KMS-11 (cell line): Measurements from ENCODE around the gene NCKIPSD.

ENCODE experiments used
- H2AFZ ChIP-seq: fragments of 200-600 bp; sonication (generic); 2 replicates; pipeline ENCODE4 v1.6.1; 2016; ENCODE audit warnings: antibody characterized with exemption, mixed run types, low read depth
- H3K27ac ChIP-seq: fragments of 200-600 bp; sonication (generic); 2 replicates; pipeline ENCODE4 v1.6.1; 2016; ENCODE audit warnings: mild to moderate bottlenecking, mixed run types
- H3K27me3 ChIP-seq: fragments of 200-600 bp; sonication (generic); 2 replicates; pipeline ENCODE4 v1.6.1; 2017; ENCODE audit warnings: mild to moderate bottlenecking, low read depth, mixed run types, moderate library complexity; ENCODE audit not compliant: insufficient read depth
- H3K36me3 ChIP-seq: fragments of 200-600 bp; sonication (generic); 2 replicates; pipeline ENCODE4 v1.6.1; 2017; ENCODE audit warnings: mild to moderate bottlenecking, mixed run types; ENCODE audit not compliant: insufficient read depth
- H3K4me1 ChIP-seq: fragments of 200-600 bp; sonication (generic); 2 replicates; pipeline ENCODE4 v1.6.1; 2016; ENCODE audit warnings: mild to moderate bottlenecking, low read depth, mixed run types; ENCODE audit not compliant: poor library complexity, severe bottlenecking
- H3K4me2 ChIP-seq: fragments of 200-600 bp; sonication (generic); 2 replicates; pipeline ENCODE4 v1.7.0; 2016; ENCODE audit warnings: mild to moderate bottlenecking, mixed run types
- H3K4me3 ChIP-seq: fragments of 200-600 bp; sonication (generic); IDR thresholded peaks from 2 replicates; pipeline ENCODE4 v1.6.1; 2017; ENCODE audit warnings: low read depth, low read length, mixed read lengths; ENCODE audit not compliant: insufficient read depth
- H3K79me2 ChIP-seq: fragments of 200-600 bp; sonication (generic); 2 replicates; pipeline ENCODE4 v1.6.1; 2016; ENCODE audit warnings: low read depth, mixed run types; ENCODE audit not compliant: insufficient read depth
- H3K9ac ChIP-seq: fragments of 200-600 bp; sonication (generic); 2 replicates; pipeline ENCODE4 v1.6.1; 2016; ENCODE audit warnings: mild to moderate bottlenecking, mixed run types
- H4K20me1 ChIP-seq: fragments of 200-600 bp; sonication (generic); 2 replicates; pipeline ENCODE4 v1.6.1; 2016; ENCODE audit warnings: mild to moderate bottlenecking, mixed run types; ENCODE audit not compliant: insufficient read depth
- CTCF ChIP-seq: fragments of 200-600 bp; sonication (generic); conservative IDR thresholded peaks from 2 replicates; pipeline ENCODE4 v1.6.1; 2017; ENCODE audit warnings: low read depth, mild to moderate bottlenecking, antibody characterized with exemption, low read length, moderate library complexity, mixed read lengths

Gene NCKIPSD

GRCh38 chr3:48652923-48653715, 32.6 kb downstream of the NCKIPSD start:
- H3K4me1 ChIP-seq = peaks cover 20% of the 10 kb centered on the region
- no peaks in the 10 kb centered on the region for H3K79me2 ChIP-seq
- no peak overlapping the region for H3K27ac ChIP-seq
- no peaks in the 10 kb centered on the region for H4K20me1 ChIP-seq
- no peaks in the 10 kb centered on the region for H3K36me3 ChIP-seq
- no peak overlapping the region for H2AFZ ChIP-seq
- no peak overlapping the region for H3K9ac ChIP-seq
- no peak overlapping the region for H3K4me3 ChIP-seq
- no peaks in the 10 kb centered on the region for H3K27me3 ChIP-seq
- peak overlapping the region; percentile 25; the same call in 1 of the 2 replicates for H3K4me2 ChIP-seq
- TF ChIP-seq CTCF = no peak

GRCh38 chr3:48651771-48652170, 33.9 kb downstream of the NCKIPSD start:
- Histone ChIP-seq H3K9ac (no peak overlapping the region), H3K4me1 (peaks cover 20% of the 10 kb centered on the region), H4K20me1 (no peaks in the 10 kb centered on the region), H3K27ac (no peak overlapping the region), H3K79me2 (no peaks in the 10 kb centered on the region), H3K36me3 (no peaks in the 10 kb centered on the region), H3K27me3 (no peaks in the 10 kb centered on the region), H3K4me2 (no peak overlapping the region), H3K4me3 (no peak overlapping the region), H2AFZ (no peak overlapping the region)
- TF ChIP-seq CTCF = no peak

- H3K36me3 ChIP-seq = no peaks in the 10 kb centered on the region
- H3K79me2 ChIP-seq = no peaks in the 10 kb centered on the region
- H3K4me3 ChIP-seq = no peak overlapping the region
- no peaks in the 10 kb centered on the region for H4K20me1 ChIP-seq
- H3K4me2 ChIP-seq = no peak overlapping the region
- H3K27me3 ChIP-seq = no peaks in the 10 kb centered on the region
- no peak overlapping the region for H3K9ac ChIP-seq
- TF ChIP-seq CTCF = no peak
- H3K4me1 ChIP-seq = peaks cover 20% of the 10 kb centered on the region
- H3K27ac ChIP-seq = no peak overlapping the region
- H2AFZ ChIP-seq = no peak overlapping the region
Observed at GRCh38 chr3:48650723-48651122, 35.0 kb downstream of the NCKIPSD start.

GRCh38 chr3:48648188-48648850, 37.4 kb downstream of the NCKIPSD start:
- Histone ChIP-seq H3K27ac (no peak overlapping the region), H3K9ac (no peak overlapping the region), H3K4me2 (no peak overlapping the region), H3K4me1 (peaks cover 13% of the 10 kb centered on the region), H4K20me1 (no peaks in the 10 kb centered on the region), H3K27me3 (no peaks in the 10 kb centered on the region), H3K36me3 (no peaks in the 10 kb centered on the region), H2AFZ (no peak overlapping the region), H3K4me3 (no peak overlapping the region), H3K79me2 (no peaks in the 10 kb centered on the region)
- TF ChIP-seq CTCF = no peak
